Endodermal cell (in vitro differentiated cells): ENCODE measurements around the gene PADI1. TPM values are rescaled to one million over a fixed set of nuclear protein-coding genes. Genes with fewer than 3 reads are reported as not detected.

ENCODE experiments used
- DNase-seq: peaks from one replicate; pipeline ENCODE4 v3.0.0-alpha.2; 2017
- H3K27ac ChIP-seq: 2 replicates; pipeline ENCODE4 v1.5.1; 2013; ENCODE audit warnings: mild to moderate bottlenecking, low read depth, low read length, moderate library complexity
- H3K27me3 ChIP-seq: 2 replicates; pipeline ENCODE4 v1.6.1; 2013; ENCODE audit warnings: mild to moderate bottlenecking, low read length, moderate library complexity; ENCODE audit not compliant: insufficient read depth, control insufficient read depth, poor library complexity, severe bottlenecking
- H3K36me3 ChIP-seq: 2 replicates; pipeline ENCODE4 v1.7.0; 2013; ENCODE audit warnings: mild to moderate bottlenecking, low read length, moderate library complexity; ENCODE audit not compliant: control insufficient read depth, insufficient read depth
- H3K4me1 ChIP-seq: one replicate; pipeline ENCODE4 v1.7.0; 2013; ENCODE audit warnings: low read length; ENCODE audit not compliant: control insufficient read depth, insufficient read depth
- H3K4me3 ChIP-seq: 2 replicates; pipeline ENCODE4 v1.5.1; 2013; ENCODE audit warnings: mild to moderate bottlenecking, low read length, moderate library complexity
- H3K9ac ChIP-seq: 2 replicates; pipeline ENCODE4 v1.6.1; 2013; ENCODE audit warnings: mild to moderate bottlenecking, low read length, moderate library complexity; ENCODE audit not compliant: poor library complexity, severe bottlenecking; ENCODE audit errors: extremely low read depth
- H3K9me3 ChIP-seq: 2 replicates; pipeline ENCODE4 v1.6.1; 2013; ENCODE audit warnings: mild to moderate bottlenecking, low read length, moderate library complexity; ENCODE audit not compliant: control insufficient read depth
- H3K27ac Mint-ChIP-seq: 2 replicates; pipeline ENCODE4 v1.8.0; 2020; ENCODE audit warnings: mixed read lengths
- H3K27me3 Mint-ChIP-seq: 2 replicates; pipeline ENCODE4 v1.8.0; 2021; ENCODE audit warnings: mild to moderate bottlenecking, mixed read lengths; ENCODE audit not compliant: insufficient read depth
- H3K36me3 Mint-ChIP-seq: 2 replicates; pipeline ENCODE4 v1.8.0; 2020; ENCODE audit warnings: low read depth, mixed read lengths
- H3K4me1 Mint-ChIP-seq: 2 replicates; pipeline ENCODE4 v1.8.0; 2020; ENCODE audit warnings: mixed read lengths
- H3K4me3 Mint-ChIP-seq: 2 replicates; pipeline ENCODE4 v1.8.0; 2020; ENCODE audit warnings: mild to moderate bottlenecking, moderate library complexity, mixed read lengths
- H3K9me3 Mint-ChIP-seq: 2 replicates; pipeline ENCODE4 v1.8.0; 2020; ENCODE audit warnings: mild to moderate bottlenecking, mixed read lengths
- WGBS, 2 experiments: methylation state at CpG; one replicate each; pipeline versions ENCODE4 v1.1.5 to v1.1.7; 2013; ENCODE audit warnings: missing lambda C conversion rate in 2 of 2, mixed read lengths in 1 of 2; ENCODE audit not compliant: insufficient coverage in 1 of 2, insufficient read length in 1 of 2; 5-methylcytosine and 5-hydroxymethylcytosine counted together
- total RNA-seq, 2 donors: library from RNA; stranded (reverse); fragmentation: NEBNext Ultra II Directional in 1 of 2; extraction: Animal tissue kit (Norgen Biotek cat#: 25700) in 1 of 2; gene quantifications; 2 replicates in 1 of 2; 3 replicates in 1 of 2; pipeline ENCODE4 v1.2.1, GENCODE V29; 2021
- TF ChIP-seq, protein P1 (sequence below): fragments of 200-600 bp; sonication (generic); conservative IDR thresholded peaks from 2 replicates; pipeline ENCODE4 v1.5.0; 2021; ENCODE audit warnings: antibody characterized with exemption, mild to moderate bottlenecking

PADI1 gene
- total RNA-seq, 2 donors from 2014 or later: 0.13 TPM; not detected in 1

DNA sequence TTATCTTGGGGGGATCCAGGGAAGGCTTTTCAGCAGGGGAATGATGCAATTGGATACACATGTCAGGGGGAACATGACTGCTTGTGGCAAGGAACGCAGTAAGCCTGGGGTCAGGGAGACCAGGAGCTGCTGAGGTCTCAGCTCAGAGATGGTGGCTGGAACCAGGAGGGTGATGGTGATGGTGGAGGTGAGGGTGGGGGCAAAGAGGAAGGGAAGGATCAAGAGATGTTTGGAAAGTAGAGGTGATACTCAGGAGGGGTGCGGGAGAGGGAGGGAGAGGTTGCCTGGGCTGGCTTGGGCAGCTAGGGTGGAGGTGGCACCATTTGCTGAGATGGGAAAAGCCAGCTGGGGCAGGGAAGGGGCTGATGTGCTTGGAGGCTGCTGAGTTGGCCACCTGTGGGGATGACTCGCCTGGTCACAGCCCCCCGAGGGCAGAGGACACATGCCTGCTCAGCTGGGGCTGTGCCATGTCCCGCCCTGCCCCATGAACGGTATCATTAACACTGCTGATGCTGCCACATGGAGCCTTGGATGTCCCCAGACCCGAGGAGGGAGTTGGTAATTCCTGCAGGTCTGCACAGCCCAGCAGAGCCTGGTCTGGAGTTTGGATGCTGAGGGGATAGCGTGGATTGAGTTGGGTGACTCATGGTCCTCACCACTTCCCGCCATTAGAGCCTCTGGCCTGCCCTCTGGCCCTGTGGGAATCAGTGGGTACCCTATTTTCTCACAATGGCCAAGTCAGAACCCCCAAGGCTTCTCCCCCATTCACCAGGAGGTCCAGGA, 6.3 kb upstream of the PADI1 start:
- no peaks in the 10 kb centered on the region for H3K9me3 Mint-ChIP-seq
- DNase-seq: peak; percentile 37
- Histone ChIP-seq H3K36me3 (no peaks in the 10 kb centered on the region), H3K4me3 (no peak overlapping the region), H3K27ac (no peak overlapping the region), H3K9me3 (no peaks in the 10 kb centered on the region), H3K4me1 (peaks cover 14% of the 10 kb centered on the region), H3K27me3 (no peaks in the 10 kb centered on the region), H3K9ac (no peak overlapping the region)
- H3K27ac Mint-ChIP-seq: no peak overlapping the region
- H3K4me1 Mint-ChIP-seq: peaks cover 14% of the 10 kb centered on the region
- H3K36me3 Mint-ChIP-seq: no peaks in the 10 kb centered on the region
- TF ChIP-seq, protein P1, sequence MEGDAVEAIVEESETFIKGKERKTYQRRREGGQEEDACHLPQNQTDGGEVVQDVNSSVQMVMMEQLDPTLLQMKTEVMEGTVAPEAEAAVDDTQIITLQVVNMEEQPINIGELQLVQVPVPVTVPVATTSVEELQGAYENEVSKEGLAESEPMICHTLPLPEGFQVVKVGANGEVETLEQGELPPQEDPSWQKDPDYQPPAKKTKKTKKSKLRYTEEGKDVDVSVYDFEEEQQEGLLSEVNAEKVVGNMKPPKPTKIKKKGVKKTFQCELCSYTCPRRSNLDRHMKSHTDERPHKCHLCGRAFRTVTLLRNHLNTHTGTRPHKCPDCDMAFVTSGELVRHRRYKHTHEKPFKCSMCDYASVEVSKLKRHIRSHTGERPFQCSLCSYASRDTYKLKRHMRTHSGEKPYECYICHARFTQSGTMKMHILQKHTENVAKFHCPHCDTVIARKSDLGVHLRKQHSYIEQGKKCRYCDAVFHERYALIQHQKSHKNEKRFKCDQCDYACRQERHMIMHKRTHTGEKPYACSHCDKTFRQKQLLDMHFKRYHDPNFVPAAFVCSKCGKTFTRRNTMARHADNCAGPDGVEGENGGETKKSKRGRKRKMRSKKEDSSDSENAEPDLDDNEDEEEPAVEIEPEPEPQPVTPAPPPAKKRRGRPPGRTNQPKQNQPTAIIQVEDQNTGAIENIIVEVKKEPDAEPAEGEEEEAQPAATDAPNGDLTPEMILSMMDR: no peak
- no peak overlapping the region for H3K4me3 Mint-ChIP-seq
- 77 to 84% methylated on average over 6 to 9 of the region's 9 CpGs for WGBS, 2 experiments
- peaks cover 17% of the 10 kb centered on the region for H3K27me3 Mint-ChIP-seq

GRCh38 chr1:17199267-17200044, 5.5 kb upstream of the PADI1 start:
- Mint-ChIP-seq H3K9me3 (no peaks in the 10 kb centered on the region), H3K36me3 (no peaks in the 10 kb centered on the region), H3K27ac (no peak overlapping the region), H3K4me3 (no peak overlapping the region), H3K27me3 (peaks cover 16% of the 10 kb centered on the region), H3K4me1 (peaks cover 14% of the 10 kb centered on the region)
- TF ChIP-seq, protein P1: no peak
- no peak for DNase-seq
- WGBS, 2 experiments: 85 to 87% methylated on average over 5 to 9 of the region's 9 CpGs
- no peak overlapping the region for H3K4me3 ChIP-seq
- no peaks in the 10 kb centered on the region for H3K36me3 ChIP-seq
- H3K9me3 ChIP-seq: no peaks in the 10 kb centered on the region
- no peaks in the 10 kb centered on the region for H3K27me3 ChIP-seq
- H3K27ac ChIP-seq: no peak overlapping the region
- peaks cover 14% of the 10 kb centered on the region for H3K4me1 ChIP-seq
- H3K9ac ChIP-seq: no peak overlapping the region

GRCh38 chr1:17200246-17200645, 4.7 kb upstream of the PADI1 start:
- Histone ChIP-seq H3K27me3 (no peaks in the 10 kb centered on the region), H3K36me3 (no peaks in the 10 kb centered on the region), H3K4me1 (peaks cover 14% of the 10 kb centered on the region), H3K9ac (no peak overlapping the region), H3K27ac (no peak overlapping the region), H3K9me3 (no peaks in the 10 kb centered on the region), H3K4me3 (no peak overlapping the region)
- no peak for DNase-seq
- peaks cover 13% of the 10 kb centered on the region for H3K4me1 Mint-ChIP-seq
- WGBS, 2 experiments: 79 to 81% methylated on average over 8 of the region's 8 CpGs
- H3K9me3 Mint-ChIP-seq: no peaks in the 10 kb centered on the region
- no peak overlapping the region for H3K27ac Mint-ChIP-seq
- H3K36me3 Mint-ChIP-seq: no peaks in the 10 kb centered on the region
- TF ChIP-seq, protein P1: no peak
- peaks cover 13% of the 10 kb centered on the region for H3K27me3 Mint-ChIP-seq
- H3K4me3 Mint-ChIP-seq: no peak overlapping the region
